C4-2B (cell line): ENCODE data around the gene TTC23.

Experiments
- ZFX ChIP-seq: fragments of 450-650 bp; IDR thresholded peaks from 2 replicates; pipeline ENCODE4 v1.6.1; 2017
- TF ChIP-seq, protein P1 (sequence below): fragments of 450-650 bp; conservative IDR thresholded peaks from 2 replicates; pipeline ENCODE4 v1.5.1; 2017; ENCODE audit warnings: mild to moderate bottlenecking

DNA sequence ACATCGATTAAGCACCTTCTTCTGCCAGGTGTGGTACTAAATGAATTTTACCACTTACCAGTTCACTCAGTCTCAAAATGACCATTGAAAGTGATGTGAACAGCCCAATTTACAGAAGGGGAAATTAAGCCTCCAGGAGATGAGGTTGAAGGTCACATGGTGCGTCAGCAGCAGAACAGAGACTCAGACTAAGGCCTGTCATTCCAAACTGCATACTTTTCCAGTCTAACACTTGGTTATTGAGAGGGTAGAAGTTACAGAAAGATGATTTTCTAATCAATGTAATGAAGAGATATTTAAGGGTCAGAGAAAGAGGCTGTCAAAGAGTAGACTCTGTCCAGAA, 68.4 kb downstream of the TTC23 start:
- TF ChIP-seq, protein P1, sequence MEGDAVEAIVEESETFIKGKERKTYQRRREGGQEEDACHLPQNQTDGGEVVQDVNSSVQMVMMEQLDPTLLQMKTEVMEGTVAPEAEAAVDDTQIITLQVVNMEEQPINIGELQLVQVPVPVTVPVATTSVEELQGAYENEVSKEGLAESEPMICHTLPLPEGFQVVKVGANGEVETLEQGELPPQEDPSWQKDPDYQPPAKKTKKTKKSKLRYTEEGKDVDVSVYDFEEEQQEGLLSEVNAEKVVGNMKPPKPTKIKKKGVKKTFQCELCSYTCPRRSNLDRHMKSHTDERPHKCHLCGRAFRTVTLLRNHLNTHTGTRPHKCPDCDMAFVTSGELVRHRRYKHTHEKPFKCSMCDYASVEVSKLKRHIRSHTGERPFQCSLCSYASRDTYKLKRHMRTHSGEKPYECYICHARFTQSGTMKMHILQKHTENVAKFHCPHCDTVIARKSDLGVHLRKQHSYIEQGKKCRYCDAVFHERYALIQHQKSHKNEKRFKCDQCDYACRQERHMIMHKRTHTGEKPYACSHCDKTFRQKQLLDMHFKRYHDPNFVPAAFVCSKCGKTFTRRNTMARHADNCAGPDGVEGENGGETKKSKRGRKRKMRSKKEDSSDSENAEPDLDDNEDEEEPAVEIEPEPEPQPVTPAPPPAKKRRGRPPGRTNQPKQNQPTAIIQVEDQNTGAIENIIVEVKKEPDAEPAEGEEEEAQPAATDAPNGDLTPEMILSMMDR: no peak
- no peak for TF ChIP-seq ZFX
